Lung (tissue), 12 donors: ENCODE data around the gene STARD10. TPM values are rescaled to one million over a fixed set of nuclear protein-coding genes. Genes with fewer than 3 reads are reported as not detected.

Experiments
- ATAC-seq: fragments of 200-7000 bp; cut with Tn5 transposase; one replicate; pipeline ENCODE4 v1.9.1; 2020; ENCODE audit warnings: moderate number of reproducible peaks; ENCODE audit not compliant: insufficient read depth, low FRiP score
- DNase-seq, 3 donors: peaks; one replicate each; pipeline ENCODE4 v3.0.0-alpha.2; 2013 to 2017
- H3K27ac ChIP-seq, 2 donors: one replicate each; pipeline ENCODE4 v1.5.1; 2013; ENCODE audit warnings: mild to moderate bottlenecking in 2 of 2, moderate library complexity in 2 of 2, control low read depth in 1 of 2, inconsistent platforms in 1 of 2, low read depth in 1 of 2, low read length in 1 of 2
- H3K27me3 ChIP-seq, 3 donors: one replicate each; pipeline ENCODE4 v1.5.1; 2013; ENCODE audit warnings: low read length in 2 of 3; ENCODE audit not compliant: control insufficient read depth in 3 of 3, insufficient read depth in 3 of 3
- H3K36me3 ChIP-seq, 4 donors: one replicate each; pipeline ENCODE4 v1.5.1; 2013; ENCODE audit warnings: low read length in 4 of 4, mild to moderate bottlenecking in 1 of 4, moderate library complexity in 1 of 4; ENCODE audit not compliant: control insufficient read depth in 4 of 4, insufficient read depth in 4 of 4
- H3K4me1 ChIP-seq, 5 donors: one replicate each; pipeline ENCODE4 v1.5.1; 2013; ENCODE audit warnings: low read length in 5 of 5, mild to moderate bottlenecking in 2 of 5, moderate library complexity in 1 of 5; ENCODE audit not compliant: control insufficient read depth in 5 of 5, insufficient read depth in 5 of 5
- H3K4me3 ChIP-seq: one replicate; pipeline ENCODE4 v1.5.1; 2013; ENCODE audit warnings: mild to moderate bottlenecking, control low read depth, moderate library complexity
- H3K9ac ChIP-seq, 2 donors: one replicate each; pipeline ENCODE4 v1.5.1; 2013; ENCODE audit warnings: low read length in 2 of 2, control low read depth in 1 of 2; ENCODE audit not compliant: insufficient read depth in 1 of 2
- H3K9me3 ChIP-seq, 4 donors: one replicate each; pipeline ENCODE4 v1.5.1; 2013; ENCODE audit warnings: low read length in 3 of 4, mild to moderate bottlenecking in 1 of 4, moderate library complexity in 1 of 4; ENCODE audit not compliant: control insufficient read depth in 4 of 4, insufficient read depth in 3 of 4
- WGBS, 2 donors: extraction: QIAGEN DNeasy Blood & Tissue Kit; methylation state at CpG; one replicate each; pipeline ENCODE4 v1.1.7; 2013; 5-methylcytosine and 5-hydroxymethylcytosine counted together
- polyA plus RNA-seq, 2 donors: library from polyadenylated mRNA; stranded (reverse); fragments of 200-250 nt; gene quantifications; one replicate each; pipeline ENCODE4 v1.2.1, GENCODE V29; 2013
- total RNA-seq, 2 donors: library from RNA; depleted of rRNA in 1 of 2; stranded (reverse); fragments of >200 nt in 1 of 2; gene quantifications; one replicate each; pipeline ENCODE4 v1.2.1, GENCODE V29; 2014 to 2021
- TF ChIP-seq, protein P1 (sequence below): IDR thresholded peaks from 2 replicates; pipeline ENCODE4 v1.5.1; 2012; ENCODE audit warnings: mild to moderate bottlenecking; ENCODE audit errors: control extremely low read depth, extremely low read depth
- donor health status: control.
- donor health status: control.
- donor health status: Bipolar disorder and iron deficiency.
- donor health status: healthy.
- donor health status: DM: yes; HTN: yes; CAD: no.

Gene STARD10
- total and polyA plus RNA-seq, 4 donors = 66.5 to 198 (median 102) TPM

DNA sequence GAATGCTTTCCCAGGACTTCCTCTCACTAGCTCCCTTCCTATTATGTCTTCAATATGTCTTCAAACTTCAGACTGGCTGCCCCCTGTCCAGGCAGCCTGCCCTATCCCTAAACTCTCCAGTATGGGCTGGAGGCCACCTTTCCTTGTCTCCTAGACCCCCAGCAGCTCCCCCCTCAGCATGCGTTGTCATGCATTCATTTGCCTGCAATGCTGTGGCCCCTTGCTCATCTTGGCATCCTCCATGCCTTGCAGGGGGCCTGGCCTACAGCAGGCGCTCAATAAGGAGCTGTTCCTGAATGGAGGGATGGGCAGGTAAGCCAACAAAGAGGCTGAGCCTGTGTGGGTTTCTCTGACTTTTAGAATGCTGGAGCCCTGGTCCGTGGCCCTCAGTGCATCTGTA, 25.3 kb downstream of the STARD10 start:
- TF ChIP-seq, protein P1, sequence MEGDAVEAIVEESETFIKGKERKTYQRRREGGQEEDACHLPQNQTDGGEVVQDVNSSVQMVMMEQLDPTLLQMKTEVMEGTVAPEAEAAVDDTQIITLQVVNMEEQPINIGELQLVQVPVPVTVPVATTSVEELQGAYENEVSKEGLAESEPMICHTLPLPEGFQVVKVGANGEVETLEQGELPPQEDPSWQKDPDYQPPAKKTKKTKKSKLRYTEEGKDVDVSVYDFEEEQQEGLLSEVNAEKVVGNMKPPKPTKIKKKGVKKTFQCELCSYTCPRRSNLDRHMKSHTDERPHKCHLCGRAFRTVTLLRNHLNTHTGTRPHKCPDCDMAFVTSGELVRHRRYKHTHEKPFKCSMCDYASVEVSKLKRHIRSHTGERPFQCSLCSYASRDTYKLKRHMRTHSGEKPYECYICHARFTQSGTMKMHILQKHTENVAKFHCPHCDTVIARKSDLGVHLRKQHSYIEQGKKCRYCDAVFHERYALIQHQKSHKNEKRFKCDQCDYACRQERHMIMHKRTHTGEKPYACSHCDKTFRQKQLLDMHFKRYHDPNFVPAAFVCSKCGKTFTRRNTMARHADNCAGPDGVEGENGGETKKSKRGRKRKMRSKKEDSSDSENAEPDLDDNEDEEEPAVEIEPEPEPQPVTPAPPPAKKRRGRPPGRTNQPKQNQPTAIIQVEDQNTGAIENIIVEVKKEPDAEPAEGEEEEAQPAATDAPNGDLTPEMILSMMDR = no peak

DNA sequence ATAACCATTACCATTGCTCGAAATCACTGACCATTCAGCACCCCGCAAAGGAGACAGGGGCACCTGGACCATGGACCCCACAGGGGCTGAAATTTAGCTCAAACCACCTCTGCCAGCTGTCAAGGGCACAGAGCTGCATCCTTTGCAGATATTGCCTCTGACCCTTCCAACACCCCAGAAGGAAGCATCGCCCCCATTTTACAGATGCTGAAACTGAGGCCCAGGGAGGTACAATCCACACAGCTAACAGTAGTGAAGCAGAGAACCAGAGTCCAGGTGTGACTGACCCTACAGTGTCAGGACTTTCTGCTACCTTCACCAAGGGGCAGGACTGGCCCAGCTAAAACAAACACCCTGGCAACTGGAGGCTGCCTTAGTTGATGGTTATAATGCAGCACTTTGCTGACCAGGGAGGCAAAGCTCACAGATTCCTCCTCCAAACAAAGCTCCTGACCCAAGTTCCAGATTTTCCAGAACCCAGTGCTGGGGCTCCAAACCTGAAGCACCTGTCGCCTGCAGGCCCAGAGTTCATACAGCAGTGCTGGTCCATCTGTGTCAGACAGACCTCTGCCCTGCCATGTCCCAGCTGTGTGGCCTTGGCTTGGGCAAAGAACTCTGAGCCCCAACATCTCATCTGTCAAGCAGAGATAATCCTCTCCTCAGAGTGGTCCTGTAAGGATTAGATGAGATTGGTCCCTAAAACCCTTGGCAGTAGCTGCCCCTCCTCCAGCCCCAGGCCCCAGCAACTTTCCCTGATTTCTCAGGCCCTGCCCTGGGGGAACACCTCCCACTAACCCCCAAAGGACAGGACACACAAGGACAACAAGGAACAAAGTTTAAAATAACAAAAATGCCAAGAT, 26.4 kb downstream of the STARD10 start:
- ATAC-seq (no peak), DNase-seq (no peak)
- no peak overlapping the region for H3K27ac ChIP-seq
- TF ChIP-seq, protein P1 = no peak
- no peaks in the 10 kb centered on the region for H3K36me3 ChIP-seq
- 96 to 99% methylated on average over 4 of the region's 4 CpGs for WGBS, 2 donors
- no peak overlapping the region for H3K9ac ChIP-seq
- H3K4me1 ChIP-seq = peaks cover 0 to 7% (median under 1%) of the 10 kb centered on the region in 5 donors
- peaks cover 0 to 1% (median 0%) of the 10 kb centered on the region in 4 donors for H3K9me3 ChIP-seq
- H3K4me3 ChIP-seq = no peak overlapping the region
- H3K27me3 ChIP-seq = no peaks in the 10 kb centered on the region

More for the DNA sequence above, 25.3 kb downstream of the STARD10 start:
- DNase-seq (no peak), ATAC-seq (no peak)
- Histone ChIP-seq H3K4me1 (peaks cover 0 to 12% (median 8%) of the 10 kb centered on the region in 5 donors), H3K27me3 (no peaks in the 10 kb centered on the region), H3K4me3 (no peak overlapping the region), H3K27ac (no peak overlapping the region), H3K9ac (no peak overlapping the region), H3K9me3 (peaks cover 0 to 1% (median 0%) of the 10 kb centered on the region in 4 donors), H3K36me3 (no peaks in the 10 kb centered on the region)
- WGBS, 2 donors = 93 to 94% methylated on average over 3 of the region's 3 CpGs

DNA sequence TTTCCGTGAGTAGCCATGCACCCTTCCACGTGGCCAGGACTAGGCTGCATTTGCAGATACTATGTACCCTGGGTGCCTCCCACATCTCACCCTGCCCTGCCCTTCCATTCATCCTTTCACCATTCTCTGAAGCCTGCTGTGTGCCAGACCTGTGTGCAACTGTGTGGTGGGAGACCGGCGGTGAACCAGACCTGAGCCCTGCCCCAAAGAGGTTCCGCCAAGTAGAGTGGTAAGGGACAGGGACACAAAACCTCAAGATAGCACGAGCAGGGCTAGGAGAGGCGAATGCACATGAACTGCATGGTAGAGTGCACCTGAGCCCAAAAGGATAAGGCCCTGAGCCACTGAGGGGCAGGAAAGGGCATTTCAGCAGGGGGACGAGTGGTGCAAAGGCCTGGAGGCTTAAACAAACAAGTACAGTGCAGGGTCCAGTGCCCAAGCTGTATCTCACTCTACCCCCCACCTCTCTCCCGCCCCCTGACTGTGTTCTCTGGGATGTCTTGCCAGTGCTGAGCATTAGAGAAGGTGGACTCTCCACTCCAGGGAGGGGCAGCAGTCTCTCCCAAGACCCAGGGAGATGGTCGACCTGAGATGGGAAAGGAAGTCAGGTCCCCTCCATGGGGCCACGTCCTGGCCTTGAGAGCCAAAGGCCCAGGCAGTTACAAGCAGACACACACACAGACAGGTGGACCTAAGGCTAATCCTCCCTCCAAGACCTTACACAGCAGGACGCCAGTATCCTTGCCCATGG, 27.5 kb downstream of the STARD10 start:
- H3K4me1 ChIP-seq = peaks cover 0 to 7% (median 0%) of the 10 kb centered on the region in 5 donors
- no peak for ATAC-seq

More for the DNA sequence above, 27.5 kb downstream of the STARD10 start:
- Histone ChIP-seq H3K9me3 (no peaks in the 10 kb centered on the region), H3K27ac (no peak overlapping the region), H3K4me3 (no peak overlapping the region), H3K36me3 (no peaks in the 10 kb centered on the region), H3K27me3 (no peaks in the 10 kb centered on the region), H3K9ac (no peak overlapping the region)
- TF ChIP-seq, protein P1 = no peak
- DNase-seq = no peak
- 81 to 89% methylated on average over 12 of the region's 12 CpGs for WGBS, 2 donors
